Activated CD4-positive, alpha-beta memory T cell treated with anti-CD3 and anti-CD28 coated beads for 36 hours (primary cell): Measurements from ENCODE around the gene ABCC11. TPM values are rescaled to one million over a fixed set of nuclear protein-coding genes. Genes with fewer than 3 reads are reported as not detected.

Experiments
- CTCF ChIA-PET: fragments of 350-600 bp; sonication (Branson Sonifier 250); formaldehyde crosslinking; loops from one replicate; lab custom pipeline; 2021; ENCODE audit warnings: antibody characterized with exemption, inconsistent platforms; lab: Charles Lee
- POLR2A ChIA-PET: fragments of 350-600 bp; sonication (Branson Sonifier 250); formaldehyde crosslinking; loops from one replicate; lab custom pipeline; 2021; ENCODE audit warnings: antibody characterized with exemption; lab: Charles Lee
- DNase-seq: peaks from one replicate; pipeline ENCODE4 v3.0.0-alpha.2; 2020
- H3K27ac Mint-ChIP-seq: one replicate; pipeline ENCODE4 v1.8.0; 2021; ENCODE audit warnings: mixed read lengths
- H3K27me3 Mint-ChIP-seq: one replicate; pipeline ENCODE4 v1.8.0; 2021; ENCODE audit warnings: mixed read lengths
- H3K36me3 Mint-ChIP-seq: one replicate; pipeline ENCODE4 v1.8.0; 2021; ENCODE audit warnings: mixed read lengths
- H3K4me1 Mint-ChIP-seq: one replicate; pipeline ENCODE4 v1.8.0; 2021; ENCODE audit warnings: low read depth, mixed read lengths
- H3K4me3 Mint-ChIP-seq: one replicate; pipeline ENCODE4 v1.8.0; 2021; ENCODE audit warnings: mild to moderate bottlenecking, mixed read lengths
- H3K9me3 Mint-ChIP-seq: one replicate; pipeline ENCODE4 v1.8.0; 2021; ENCODE audit warnings: mixed read lengths
- intact Hi-C: fragments of 100-400 bp; cut with micrococcal nuclease; formaldehyde crosslinking; loops from one replicate; pipeline ENCODE4 v1.15.1; 2023
- total RNA-seq, 2 experiments: library from RNA; stranded (reverse); gene quantifications; one replicate each; pipeline ENCODE4 v1.2.3, GENCODE V29; 2021

Gene ABCC11
- total RNA-seq, 2 experiments from 2014 or later = 0.15 to 0.33 TPM

GRCh38 chr16:48155926-48156789, 91.2 kb downstream of the ABCC11 start, which contains the start of gene ABCC12:
ABCC12 (minus strand) TSS chr16:48155993; CDS start chr16:48146424, 9,569 bp downstream.
- H3K9me3 Mint-ChIP-seq = no peaks in the 10 kb centered on the region
- CTCF ChIA-PET = interaction anchor here (0.6 to 6.8 kb wide), 12 partner anchors 8 to 1465 kb away, joined by 3 to 69 read pairs (median 4); partner anchors contain the start of genes ITFG1, LONP2, NETO2 and PHKB
- no peaks in the 10 kb centered on the region for H3K36me3 Mint-ChIP-seq
- POLR2A ChIA-PET = no interaction called here
- peaks cover 18% of the 10 kb centered on the region for H3K27me3 Mint-ChIP-seq
- no peak for DNase-seq
- H3K4me3 Mint-ChIP-seq = no peak within 1 kb of the TSS
- H3K27ac Mint-ChIP-seq = no peak within 1 kb of the TSS
- H3K4me1 Mint-ChIP-seq = peaks cover 26% of the 10 kb centered on the region
- intact Hi-C loops = loop anchor here (1.0 to 10.0 kb wide), 4 partner anchors 101 to 1015 kb away; no protein-coding TSS in a partner anchor

- H3K9me3 Mint-ChIP-seq = no peaks in the 10 kb centered on the region
- H3K4me1 Mint-ChIP-seq = peaks cover 20% of the 10 kb centered on the region
- H3K36me3 Mint-ChIP-seq = no peaks in the 10 kb centered on the region
- CTCF ChIA-PET = interaction anchor here (1.0 to 1.1 kb wide), 2 partner anchors 11 to 1116 kb away, joined by 3 read pairs; no protein-coding TSS in a partner anchor
- H3K27me3 Mint-ChIP-seq = peaks cover 21% of the 10 kb centered on the region
- H3K4me3 Mint-ChIP-seq = no peak overlapping the region
- no peak overlapping the region for H3K27ac Mint-ChIP-seq
- POLR2A ChIA-PET = no interaction called here
- intact Hi-C loops = loop anchor here (10.0 kb wide), 3 partner anchors 99 to 579 kb away; no protein-coding TSS in a partner anchor
- no peak for DNase-seq
These were observed 93.6 kb downstream of the ABCC11 start for GRCh38 chr16:48153774-48154173.

- Mint-ChIP-seq H3K36me3 (no peaks in the 10 kb centered on the region), H3K4me3 (no peak overlapping the region), H3K9me3 (no peaks in the 10 kb centered on the region), H3K27me3 (peaks cover 21% of the 10 kb centered on the region), H3K27ac (no peak overlapping the region), H3K4me1 (peaks cover 5% of the 10 kb centered on the region)
- no peak for DNase-seq
- ChIA-PET POLR2A (no interaction called here), CTCF (no interaction called here)
- intact Hi-C loops = loop anchor here (10.0 kb wide), 3 partner anchors 97 to 577 kb away; no protein-coding TSS in a partner anchor
These were observed 95.1 kb downstream of the ABCC11 start for GRCh38 chr16:48152226-48152625.

GRCh38 chr16:48150707-48151106, 96.6 kb downstream of the ABCC11 start:
- no peaks in the 10 kb centered on the region for H3K4me1 Mint-ChIP-seq
- H3K9me3 Mint-ChIP-seq = no peaks in the 10 kb centered on the region
- CTCF ChIA-PET = no interaction called here
- no peak overlapping the region for H3K27ac Mint-ChIP-seq
- DNase-seq = no peak
- no peaks in the 10 kb centered on the region for H3K36me3 Mint-ChIP-seq
- no peak overlapping the region for H3K4me3 Mint-ChIP-seq
- peaks cover 21% of the 10 kb centered on the region for H3K27me3 Mint-ChIP-seq
- POLR2A ChIA-PET = no interaction called here
- intact Hi-C loops = loop anchor here (10.0 kb wide), 3 partner anchors 96 to 576 kb away; no protein-coding TSS in a partner anchor

GRCh38 chr16:48146710-48147109, 100.6 kb downstream of the ABCC11 start:
- CTCF ChIA-PET = no interaction called here
- POLR2A ChIA-PET = no interaction called here
- intact Hi-C loops = no loop called here

GRCh38 chr16:48146131-48146530, 101.2 kb downstream of the ABCC11 start:
- H3K27me3 Mint-ChIP-seq = peaks cover 12% of the 10 kb centered on the region
- intact Hi-C loops = no loop called here
- H3K4me3 Mint-ChIP-seq = no peak overlapping the region
- no peaks in the 10 kb centered on the region for H3K9me3 Mint-ChIP-seq
- DNase-seq = no peak
- no peak overlapping the region for H3K27ac Mint-ChIP-seq
- H3K4me1 Mint-ChIP-seq = no peaks in the 10 kb centered on the region
- ChIA-PET POLR2A (no interaction called here), CTCF (interaction anchor here (0.6 to 0.9 kb wide), 2 partner anchors 8 to 19 kb away, joined by 4 to 5 read pairs; no protein-coding TSS in a partner anchor)
- no peaks in the 10 kb centered on the region for H3K36me3 Mint-ChIP-seq

More at GRCh38 chr16:48146710-48147109, 100.6 kb downstream of the ABCC11 start:
- DNase-seq = no peak
- H3K27me3 Mint-ChIP-seq = peaks cover 12% of the 10 kb centered on the region
- H3K4me3 Mint-ChIP-seq = no peak overlapping the region
- no peaks in the 10 kb centered on the region for H3K36me3 Mint-ChIP-seq
- H3K27ac Mint-ChIP-seq = no peak overlapping the region
- H3K9me3 Mint-ChIP-seq = no peaks in the 10 kb centered on the region
- no peaks in the 10 kb centered on the region for H3K4me1 Mint-ChIP-seq

- Mint-ChIP-seq H3K9me3 (no peaks in the 10 kb centered on the region), H3K36me3 (no peaks in the 10 kb centered on the region), H3K27ac (no peak overlapping the region), H3K4me1 (no peaks in the 10 kb centered on the region), H3K27me3 (peaks cover 9% of the 10 kb centered on the region), H3K4me3 (no peak overlapping the region)
- intact Hi-C loops = no loop called here
- ChIA-PET CTCF (no interaction called here), POLR2A (no interaction called here)
- DNase-seq = no peak
These were observed 103.4 kb downstream of the ABCC11 start for GRCh38 chr16:48143812-48144368.

- H3K9me3 Mint-ChIP-seq = no peaks in the 10 kb centered on the region
- peaks cover 7% of the 10 kb centered on the region for H3K27me3 Mint-ChIP-seq
- intact Hi-C loops = no loop called here
- no peak overlapping the region for H3K27ac Mint-ChIP-seq
- ChIA-PET CTCF (interaction anchor here (0.7 kb wide), 1 partner anchor 83 kb away, joined by 3 read pairs; no protein-coding TSS in a partner anchor), POLR2A (no interaction called here)
- DNase-seq = no peak
- no peaks in the 10 kb centered on the region for H3K36me3 Mint-ChIP-seq
- no peak overlapping the region for H3K4me3 Mint-ChIP-seq
- no peaks in the 10 kb centered on the region for H3K4me1 Mint-ChIP-seq
These were observed 106.5 kb downstream of the ABCC11 start for GRCh38 chr16:48140821-48141220.

GRCh38 chr16:48139517-48139916, 107.8 kb downstream of the ABCC11 start:
- Mint-ChIP-seq H3K27me3 (peaks cover 4% of the 10 kb centered on the region), H3K4me1 (no peaks in the 10 kb centered on the region), H3K4me3 (no peak overlapping the region), H3K27ac (no peak overlapping the region), H3K36me3 (no peaks in the 10 kb centered on the region), H3K9me3 (no peaks in the 10 kb centered on the region)
- CTCF ChIA-PET = no interaction called here
- no peak for DNase-seq
- POLR2A ChIA-PET = no interaction called here
- intact Hi-C loops = no loop called here

GRCh38 chr16:48138543-48138942, 108.8 kb downstream of the ABCC11 start:
- Mint-ChIP-seq H3K4me3 (no peak overlapping the region), H3K27me3 (peaks cover 3% of the 10 kb centered on the region), H3K36me3 (no peaks in the 10 kb centered on the region), H3K9me3 (no peaks in the 10 kb centered on the region), H3K27ac (no peak overlapping the region), H3K4me1 (no peaks in the 10 kb centered on the region)
- POLR2A ChIA-PET = no interaction called here
- no peak for DNase-seq
- CTCF ChIA-PET = no interaction called here
- intact Hi-C loops = no loop called here

- ChIA-PET POLR2A (no interaction called here), CTCF (no interaction called here)
- Mint-ChIP-seq H3K9me3 (no peaks in the 10 kb centered on the region), H3K27ac (no peak overlapping the region), H3K4me3 (no peak overlapping the region), H3K36me3 (no peaks in the 10 kb centered on the region), H3K27me3 (peaks cover 4% of the 10 kb centered on the region), H3K4me1 (no peaks in the 10 kb centered on the region)
- intact Hi-C loops = no loop called here
- DNase-seq = no peak
These were observed 109.5 kb downstream of the ABCC11 start for GRCh38 chr16:48137822-48138221.
